Esophagus squamous epithelium (tissue), 5 donors: ENCODE results near the gene RASSF10. TPM values are rescaled to one million over a fixed set of nuclear protein-coding genes. Genes with fewer than 3 reads are reported as not detected.
A peak's percentile ranks its signal among the peaks of the same experiment; 100 is the strongest.

Experiments
- DNase-seq: peaks from one replicate; lab custom pipeline; 2025; lab: John Stamatoyannopoulos, UW
- H3K27ac ChIP-seq, 4 donors: fragments of 200-600 bp; sonication (generic); one replicate each; pipeline ENCODE4 v1.5.1; 2016 to 2019; ENCODE audit warnings: mild to moderate bottlenecking in 1 of 4
- H3K27me3 ChIP-seq, 4 donors: fragments of 200-600 bp; sonication (generic); 1 replicate in 3 of 4; 2 replicates in 1 of 4; pipeline versions ENCODE4 v1.5.1 to v1.6.0; 2017 to 2021; ENCODE audit warnings: antibody characterized with exemption in 1 of 4
- H3K36me3 ChIP-seq, 3 donors: fragments of 200-600 bp; sonication (generic); one replicate each; pipeline ENCODE4 v1.5.1; 2016 to 2019
- H3K4me1 ChIP-seq, 3 donors: fragments of 200-600 bp; sonication (generic); one replicate each; pipeline ENCODE4 v1.5.1; 2017 to 2019
- H3K4me3 ChIP-seq, 4 donors: fragments of 200-600 bp; sonication (generic); 1 replicate in 3 of 4; 2 replicates in 1 of 4; pipeline ENCODE4 v1.5.1; 2016 to 2019; ENCODE audit warnings: mild to moderate bottlenecking in 2 of 4, moderate library complexity in 1 of 4
- H3K9me3 ChIP-seq, 3 donors: fragments of 200-600 bp; sonication (generic); one replicate each; pipeline ENCODE4 v1.5.1; 2016 to 2019
- POLR2A ChIP-seq, 4 donors: fragments of 450-650 bp; IDR thresholded peaks; one replicate each; pipeline ENCODE4 v1.6.1; 2017; ENCODE audit warnings: antibody characterized with exemption in 4 of 4, mild to moderate bottlenecking in 4 of 4, moderate library complexity in 3 of 4
- WGBS, 2 donors: methylation state at CpG; one replicate each; pipeline ENCODE4 v1.1.5; 2018; 5-methylcytosine and 5-hydroxymethylcytosine counted together
- intact Hi-C: fragments of 100-400 bp; cut with DNase I; formaldehyde crosslinking; loops from one replicate; pipeline ENCODE4 v1.15.0; 2022
- total RNA-seq, 4 donors: library from RNA; depleted of rRNA; stranded (reverse); fragments of >200 nt; gene quantifications; one replicate each; pipeline ENCODE4 v1.1.0, GENCODE V29; 2016
- TF ChIP-seq, protein P1 (sequence below), 6 experiments: fragments of 450-650 bp in 4 of 6; fragments of 200-600 bp in 2 of 6; sonication (generic) in 2 of 6; IDR thresholded peaks; one replicate each; pipeline ENCODE4 v1.5.1; 2016 to 2019; ENCODE audit warnings: antibody characterized with exemption in 6 of 6, mild to moderate bottlenecking in 4 of 6, moderate library complexity in 4 of 6
- donor health status: DM: yes; HTN: yes; CAD: no.

RASSF10 gene
- total RNA-seq, 4 donors from 2014 or later, result 9.6 to 15.2 (median 11.5) TPM

GRCh38 chr11:13003736-13004493 is 5.2 kb upstream of the RASSF10 start:
- 37 to 46% methylated on average over 4 of the region's 4 CpGs for WGBS, 2 donors
- Histone ChIP-seq H3K27me3 (peaks cover 0 to 37% (median under 1%) of the 10 kb centered on the region in 4 donors), H3K9me3 (no peaks in the 10 kb centered on the region), H3K4me3 (no peak overlapping the region), H3K36me3 (no peaks in the 10 kb centered on the region), H3K27ac (no peak overlapping the region), H3K4me1 (peaks cover 0 to 48% (median 10%) of the 10 kb centered on the region in 3 donors)
- DNase-seq, result no peak
- TF ChIP-seq, protein P1, sequence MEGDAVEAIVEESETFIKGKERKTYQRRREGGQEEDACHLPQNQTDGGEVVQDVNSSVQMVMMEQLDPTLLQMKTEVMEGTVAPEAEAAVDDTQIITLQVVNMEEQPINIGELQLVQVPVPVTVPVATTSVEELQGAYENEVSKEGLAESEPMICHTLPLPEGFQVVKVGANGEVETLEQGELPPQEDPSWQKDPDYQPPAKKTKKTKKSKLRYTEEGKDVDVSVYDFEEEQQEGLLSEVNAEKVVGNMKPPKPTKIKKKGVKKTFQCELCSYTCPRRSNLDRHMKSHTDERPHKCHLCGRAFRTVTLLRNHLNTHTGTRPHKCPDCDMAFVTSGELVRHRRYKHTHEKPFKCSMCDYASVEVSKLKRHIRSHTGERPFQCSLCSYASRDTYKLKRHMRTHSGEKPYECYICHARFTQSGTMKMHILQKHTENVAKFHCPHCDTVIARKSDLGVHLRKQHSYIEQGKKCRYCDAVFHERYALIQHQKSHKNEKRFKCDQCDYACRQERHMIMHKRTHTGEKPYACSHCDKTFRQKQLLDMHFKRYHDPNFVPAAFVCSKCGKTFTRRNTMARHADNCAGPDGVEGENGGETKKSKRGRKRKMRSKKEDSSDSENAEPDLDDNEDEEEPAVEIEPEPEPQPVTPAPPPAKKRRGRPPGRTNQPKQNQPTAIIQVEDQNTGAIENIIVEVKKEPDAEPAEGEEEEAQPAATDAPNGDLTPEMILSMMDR (IDR thresholded peaks at IDR 0.05), result no peak
- TF ChIP-seq POLR2A (IDR thresholded peaks at IDR 0.05), result no peak
- intact Hi-C loops, result no loop called here

GRCh38 chr11:13007182-13008060 is 1.7 kb upstream of the RASSF10 start:
- intact Hi-C loops, result no loop called here
- Histone ChIP-seq H3K36me3 (no peaks in the 10 kb centered on the region), H3K27ac (peak overlapping the region; percentile 32 to 89 (median 71)), H3K9me3 (no peaks in the 10 kb centered on the region), H3K4me3 (peak overlapping the region in 2 of 4 donors; percentile 69 to 76), H3K27me3 (peaks cover 0 to 71% (median 7%) of the 10 kb centered on the region in 4 donors), H3K4me1 (peaks cover 17 to 63% (median 20%) of the 10 kb centered on the region in 3 donors)
- DNase-seq, result no peak
- WGBS, 2 donors, result 44 to 58% methylated on average over 4 of the region's 4 CpGs
- TF ChIP-seq POLR2A (IDR thresholded peaks at IDR 0.05), result no peak
- TF ChIP-seq, protein P1 (IDR thresholded peaks at IDR 0.05), result no peak

DNA sequence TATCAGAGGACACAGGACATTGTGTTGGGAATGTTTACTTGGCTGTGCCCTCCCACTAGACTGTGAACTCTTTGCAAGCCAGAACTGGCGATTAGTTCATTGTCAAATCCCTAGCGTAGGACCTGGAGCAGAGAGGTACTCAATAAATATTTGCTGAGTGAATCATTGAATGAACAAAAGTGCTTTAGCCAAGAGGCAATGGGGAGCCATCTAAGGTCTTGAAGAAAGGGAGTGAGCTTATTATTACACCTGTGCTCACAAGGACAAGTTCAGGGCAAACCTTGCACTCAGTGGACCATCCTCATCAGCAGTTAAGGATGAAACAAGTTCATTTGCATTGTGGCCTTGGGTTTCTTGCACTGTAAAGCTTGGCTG is 1.1 kb upstream of the RASSF10 start:
- TF ChIP-seq, protein P1 (IDR thresholded peaks at IDR 0.05), result no peak
- no peak for TF ChIP-seq POLR2A (IDR thresholded peaks at IDR 0.05)
- intact Hi-C loops, result no loop called here
- no peak for DNase-seq
- H3K36me3 ChIP-seq, result no peaks in the 10 kb centered on the region
- H3K27me3 ChIP-seq, result peaks cover 0 to 78% (median 9%) of the 10 kb centered on the region in 4 donors
- whole genome bisulfite sequencing, 2 donors, result 43% methylated on average over 2 of the region's 2 CpGs; no CpG with 5 or more reads in 1 of the 2 donors
- peak overlapping the region; percentile 62 to 76 (median 66) for H3K4me3 ChIP-seq
- H3K9me3 ChIP-seq, result no peaks in the 10 kb centered on the region
- peak overlapping the region; percentile 56 to 89 (median 78) for H3K27ac ChIP-seq
- H3K4me1 ChIP-seq, result peaks cover 17 to 69% (median 26%) of the 10 kb centered on the region in 3 donors

- 0% methylated on average over 4 of the region's 48 CpGs; no CpG with 5 or more reads in 1 of the 2 donors for WGBS, 2 donors
- Histone ChIP-seq H3K27me3 (peaks cover 0 to 83% (median 9%) of the 10 kb centered on the region in 4 donors), H3K4me3 (peak overlapping the region; percentile 62 to 76 (median 66)), H3K9me3 (no peaks in the 10 kb centered on the region), H3K4me1 (peaks cover 17 to 80% (median 28%) of the 10 kb centered on the region in 3 donors), H3K36me3 (no peaks in the 10 kb centered on the region), H3K27ac (peak overlapping the region; percentile 68 to 89 (median 83))
- intact Hi-C loops, result no loop called here
- TF ChIP-seq, protein P1 (IDR thresholded peaks at IDR 0.05), result no peak
- TF ChIP-seq POLR2A (IDR thresholded peaks at IDR 0.05), result no peak
- DNase-seq, result no peak
Observed at GRCh38 chr11:13009476-13009920, 382 bp downstream of the RASSF10 start.
